GM18873 (cell line): ENCODE results near the gene MEOX2.

Experiments used
- ATAC-seq: cut with Tn5 transposase; IDR thresholded peaks from one replicate; pipeline ENCODE4 v1.9.1; 2021; ENCODE audit warnings: mild to moderate bottlenecking, moderate library complexity, moderate number of reproducible peaks; ENCODE audit not compliant: unreplicated experiment, low FRiP score

The MEOX2 gene

DNA sequence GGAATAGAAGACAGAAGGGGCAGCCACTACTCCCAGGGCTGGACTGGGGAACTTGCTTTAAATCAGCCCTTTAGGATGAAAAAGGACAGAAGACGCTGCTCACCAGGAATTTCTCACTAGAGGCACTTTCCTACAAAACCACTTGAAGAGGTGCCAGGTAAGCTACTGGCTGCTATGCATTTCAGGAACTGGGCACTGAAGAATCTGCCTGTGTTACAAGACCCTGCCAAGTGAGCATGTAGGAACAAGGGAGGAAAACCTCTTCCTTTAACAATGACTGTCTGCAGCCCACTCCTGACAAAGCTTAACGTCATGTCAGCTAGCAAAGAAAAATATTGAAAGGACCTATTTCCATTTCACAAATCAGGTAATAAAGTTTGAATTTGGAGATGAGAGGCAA, 118.8 kb downstream of the MEOX2 start:
- ATAC-seq = no peak

DNA sequence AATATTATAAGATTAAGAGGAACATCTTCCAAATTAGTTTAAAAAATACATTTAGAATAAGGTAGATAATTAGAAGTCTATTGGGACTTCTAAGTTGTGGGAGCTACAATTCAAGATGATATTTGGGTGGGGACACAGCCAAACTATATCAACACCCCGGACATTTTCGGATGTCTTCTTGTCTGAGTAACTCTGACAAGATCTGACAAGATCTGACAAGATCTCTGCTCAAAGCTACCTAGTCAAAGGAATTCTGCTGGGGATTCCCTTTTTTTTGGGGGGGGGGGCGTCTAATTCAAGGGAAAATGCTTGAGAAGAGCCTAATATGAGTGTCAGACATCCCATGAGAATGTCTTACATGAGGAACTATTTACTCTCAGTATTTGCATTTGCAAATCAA, 119.4 kb downstream of the MEOX2 start:
- ATAC-seq = no peak

DNA sequence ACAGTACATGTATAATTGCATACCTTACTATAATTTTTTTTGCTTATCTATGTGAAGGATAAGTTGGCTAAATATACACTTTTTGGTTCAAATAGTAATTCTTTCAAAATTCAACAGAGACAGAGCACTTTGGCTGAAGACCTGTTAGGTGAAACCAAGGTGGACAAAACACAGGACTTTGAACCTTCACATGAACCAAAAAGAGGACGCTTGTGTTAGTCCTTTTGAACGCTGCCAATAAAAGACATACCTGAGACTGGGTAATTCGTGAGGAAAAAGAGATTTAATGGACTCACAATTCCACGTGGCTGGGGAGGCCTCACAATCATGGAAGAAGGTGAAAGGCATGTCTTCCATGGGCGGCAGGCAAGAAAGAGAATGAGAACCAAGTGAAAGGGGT, 120.0 kb downstream of the MEOX2 start:
- no peak for ATAC-seq

- no peak for ATAC-seq
Measured at GRCh38 chr7:15561835-15562234, 124.6 kb downstream of the MEOX2 start, which contains the start of gene AGMO. Gene AGMO (minus strand): TSS chr7:15562015.
